B cell (primary cell): Measurements from ENCODE around the gene LRRK2. TPM values are rescaled to one million over a fixed set of nuclear protein-coding genes. Genes with fewer than 3 reads are reported as not detected.

Source experiments
- ATAC-seq: fragments of 200-7000 bp; cut with Tn5 transposase; one replicate; pipeline ENCODE4 v1.10.0; 2021; ENCODE audit warnings: low read depth, mild to moderate bottlenecking, moderate number of reproducible peaks, moderate library complexity
- CTCF ChIA-PET: fragments of 350-600 bp; sonication (Branson Sonifier 250); formaldehyde crosslinking; loops from one replicate; lab custom pipeline; 2021; ENCODE audit warnings: antibody characterized with exemption, inconsistent platforms; lab: Charles Lee
- POLR2A ChIA-PET: fragments of 350-600 bp; sonication (Branson Sonifier 250); formaldehyde crosslinking; loops from one replicate; lab custom pipeline; 2021; ENCODE audit warnings: antibody characterized with exemption; lab: Charles Lee
- DNase-seq: peaks from one replicate; pipeline ENCODE4 v3.0.0; 2013
- H2AFZ ChIP-seq: 2 replicates; pipeline ENCODE4 v1.6.1; 2012; ENCODE audit warnings: mild to moderate bottlenecking, low read depth, low read length; ENCODE audit not compliant: insufficient read depth, poor library complexity, severe bottlenecking
- H3K27ac ChIP-seq, 2 donors: 1 replicate in 1 of 2; 2 replicates in 1 of 2; pipeline ENCODE4 v1.5.1; 2012 to 2013; ENCODE audit warnings: low read length in 2 of 2, mild to moderate bottlenecking in 2 of 2, moderate library complexity in 1 of 2
- H3K27me3 ChIP-seq, 4 experiments: fragments of 200-600 bp in 1 of 4; sonication (generic) in 1 of 4; replicated peaks in 1 of 4; 1 replicate in 2 of 4; 2 replicates in 2 of 4; pipeline versions ENCODE4 v1.6.1 to v1.7.0; 2013 to 2016; ENCODE audit warnings: low read length in 3 of 4, mild to moderate bottlenecking in 2 of 4, mixed read lengths in 1 of 4, moderate library complexity in 1 of 4; ENCODE audit not compliant: insufficient read depth in 4 of 4, control insufficient read depth in 3 of 4; ENCODE audit errors: control extremely low read depth in 1 of 4
- H3K36me3 ChIP-seq, 2 experiments: replicated peaks in 1 of 2; 1 replicate in 1 of 2; 2 replicates in 1 of 2; pipeline versions ENCODE4 v1.6.1 to v1.7.1; 2013; ENCODE audit warnings: low read length in 1 of 2; ENCODE audit not compliant: insufficient read depth in 2 of 2, control insufficient read depth in 1 of 2; ENCODE audit errors: control extremely low read depth in 1 of 2, extremely low read depth in 1 of 2
- H3K4me1 ChIP-seq, 2 donors: fragments of 200-600 bp in 1 of 2; sonication (generic) in 1 of 2; 1 replicate in 1 of 2; 2 replicates in 1 of 2; pipeline versions ENCODE4 v1.5.1 to v1.6.1; 2013 to 2017; ENCODE audit warnings: low read length in 2 of 2; ENCODE audit not compliant: control insufficient read depth in 2 of 2, insufficient read depth in 2 of 2
- H3K4me2 ChIP-seq: replicated peaks from 2 replicates; pipeline ENCODE3; 2012; ENCODE audit warnings: mild to moderate bottlenecking, low read depth, low read length; ENCODE audit not compliant: poor library complexity, severe bottlenecking
- H3K4me3 ChIP-seq, 5 experiments: fragments of 200-600 bp in 1 of 5; sonication (generic) in 1 of 5; 1 replicate in 3 of 5; 2 replicates in 2 of 5; pipeline versions ENCODE4 v1.5.1 to v1.7.0; 2011 to 2016; ENCODE audit warnings: low read length in 4 of 5, mild to moderate bottlenecking in 4 of 5, low read depth in 2 of 5, control low read depth in 1 of 5, moderate library complexity in 1 of 5; ENCODE audit not compliant: insufficient read depth in 1 of 5; ENCODE audit errors: control extremely low read depth in 1 of 5, extremely low read depth in 1 of 5
- H3K79me2 ChIP-seq: fragments of 200-600 bp; sonication (generic); one replicate; pipeline ENCODE4 v1.6.0; 2016; ENCODE audit warnings: low read length; ENCODE audit not compliant: control insufficient read depth, insufficient read depth
- H3K9ac ChIP-seq: fragments of 200-600 bp; sonication (generic); 2 replicates; pipeline ENCODE4 v1.6.1; 2017; ENCODE audit warnings: mild to moderate bottlenecking, low read length, moderate library complexity
- H3K9me3 ChIP-seq, 3 donors: one replicate each; pipeline versions ENCODE4 v1.6.1 to v1.7.1; 2013; ENCODE audit warnings: low read length in 2 of 3; ENCODE audit not compliant: control insufficient read depth in 2 of 3, insufficient read depth in 1 of 3; ENCODE audit errors: control extremely low read depth in 1 of 3
- H4K20me1 ChIP-seq: 2 replicates; pipeline ENCODE4 v1.6.0; 2012; ENCODE audit warnings: mild to moderate bottlenecking, low read length; ENCODE audit not compliant: insufficient read depth, control insufficient read depth, poor library complexity, severe bottlenecking
- H3K27ac Mint-ChIP-seq: one replicate; pipeline ENCODE4 v1.8.0; 2021; ENCODE audit warnings: mixed read lengths
- H3K27me3 Mint-ChIP-seq: one replicate; pipeline ENCODE4 v1.8.0; 2021; ENCODE audit warnings: mixed read lengths
- H3K4me1 Mint-ChIP-seq: one replicate; pipeline ENCODE4 v1.8.0; 2021; ENCODE audit warnings: mixed read lengths
- H3K4me3 Mint-ChIP-seq: one replicate; pipeline ENCODE4 v1.8.0; 2021; ENCODE audit warnings: mixed read lengths
- H3K9me3 Mint-ChIP-seq: one replicate; pipeline ENCODE4 v1.8.0; 2022; ENCODE audit warnings: mixed read lengths; ENCODE audit not compliant: insufficient read depth
- CTCF ChIP-seq: fragments of 200-600 bp; IDR thresholded peaks from one replicate; pipeline ENCODE4 v1.8.0; 2022; ENCODE audit warnings: antibody characterized with exemption, mild to moderate bottlenecking
- EZH2 ChIP-seq: IDR thresholded peaks from 2 replicates; pipeline ENCODE4 v1.6.1; 2012; ENCODE audit warnings: borderline replicate concordance, low read depth, mild to moderate bottlenecking, moderate library complexity, low read length; ENCODE audit not compliant: insufficient read depth, poor library complexity, severe bottlenecking
- WGBS: methylation state at CpG from one replicate; pipeline ENCODE4 v1.1.5; 2013; ENCODE audit warnings: missing lambda C conversion rate; ENCODE audit not compliant: insufficient coverage; 5-methylcytosine and 5-hydroxymethylcytosine counted together
- intact Hi-C: fragments of 100-400 bp; cut with micrococcal nuclease; formaldehyde crosslinking; loops from one replicate; pipeline ENCODE4 v1.10.0; 2022
- polyA minus RNA-seq: library from RNA; depleted of rRNA, polyadenylated mRNA; stranded (reverse); fragments of >200 nt; gene quantifications from 2 replicates; pipeline ENCODE4 v1.2.3, GENCODE V29; 2012
- polyA plus RNA-seq: library from polyadenylated mRNA; depleted of rRNA; stranded (reverse); fragments of >200 nt; gene quantifications from 2 replicates; pipeline ENCODE4 v1.2.3, GENCODE V29; 2012
- total RNA-seq, 2 donors: library from RNA; stranded (reverse); fragments of 120-200 nt in 1 of 2; gene quantifications; 1 replicate in 1 of 2; 2 replicates in 1 of 2; pipeline versions ENCODE4 v1.2.3 to v1.2.4, GENCODE V29; 2013 to 2022

LRRK2 gene
- total RNA-seq (56.5 and 60.2 TPM in 2 replicates), polyA plus RNA-seq (14.1 and 15.6 TPM in 2 replicates), polyA minus RNA-seq (14.9 and 20.0 TPM in 2 replicates)
- 53.6 TPM for total RNA-seq (2013)

GRCh38 chr12:40224439-40225291 lies at the start of gene LRRK2:
Gene LRRK2, plus strand, starts transcription at chr12:40224997. Its CDS starts 135 bp downstream, at chr12:40225132.
- H3K36me3 ChIP-seq = peaks cover 0 to 6% of the 10 kb centered on the region in 2 experiments
- H3K4me1 Mint-ChIP-seq = peaks cover 61% of the 10 kb centered on the region
- H3K27me3 Mint-ChIP-seq = no peaks in the 10 kb centered on the region
- peak within 1 kb of the TSS; percentile 85 for H2AFZ ChIP-seq
- peak; percentile 81 for ATAC-seq
- H3K4me1 ChIP-seq = peaks cover 36 to 46% of the 10 kb centered on the region in 2 donors
- no peaks in the 10 kb centered on the region for H3K9me3 Mint-ChIP-seq
- peak; percentile 94 for DNase-seq
- ChIA-PET POLR2A (interaction anchor here (0.9 to 2.0 kb wide), 6 partner anchors 15 to 119 kb away, joined by 3 to 30 read pairs (median 6); partner anchors contain the start of gene SLC2A13), CTCF (interaction anchor here (0.7 to 2.3 kb wide), 18 partner anchors 8 to 118 kb away, joined by 3 to 23 read pairs (median 5); partner anchors contain the start of gene SLC2A13)
- under 1% methylated on average over 67 of the region's 78 CpGs for WGBS
- H3K9ac ChIP-seq = peak within 1 kb of the TSS; percentile 88
- H3K27ac Mint-ChIP-seq = peak within 1 kb of the TSS; percentile 97
- TF ChIP-seq EZH2 = no peak
- peak; percentile 9 for TF ChIP-seq CTCF
- intact Hi-C loops = loop anchor here (1.0 to 10.0 kb wide), 4 partner anchors 56 to 610 kb away; partner anchors contain the start of gene ABCD2
- H3K4me3 Mint-ChIP-seq = peak within 1 kb of the TSS; percentile 94
- H3K4me2 ChIP-seq = peak within 1 kb of the TSS; percentile 84
- no peaks in the 10 kb centered on the region for H4K20me1 ChIP-seq
- H3K27ac ChIP-seq = peak within 1 kb of the TSS; percentile 80 to 98
- H3K27me3 ChIP-seq = no peaks in the 10 kb centered on the region
- H3K4me3 ChIP-seq = peak within 1 kb of the TSS; percentile 63 to 99 (median 76)
- H3K9me3 ChIP-seq = peaks cover 0 to 4% (median 4%) of the 10 kb centered on the region in 3 donors
- H3K79me2 ChIP-seq = peaks cover 30% of the 10 kb centered on the region

- TF ChIP-seq EZH2 = no peak
- no peak for TF ChIP-seq CTCF
- Mint-ChIP-seq H3K27ac (no peak overlapping the region), H3K27me3 (no peaks in the 10 kb centered on the region), H3K4me3 (no peak overlapping the region), H3K9me3 (peaks cover 3% of the 10 kb centered on the region), H3K4me1 (peaks cover 17% of the 10 kb centered on the region)
- intact Hi-C loops = no loop called here
- Histone ChIP-seq H3K4me2 (no peak overlapping the region), H2AFZ (no peak overlapping the region), H3K4me1 (peaks cover 0 to 4% of the 10 kb centered on the region in 2 donors), H4K20me1 (no peaks in the 10 kb centered on the region), H3K4me3 (no peak overlapping the region), H3K36me3 (no peaks in the 10 kb centered on the region), H3K27me3 (no peaks in the 10 kb centered on the region), H3K9me3 (no peaks in the 10 kb centered on the region), H3K79me2 (no peaks in the 10 kb centered on the region), H3K27ac (no peak overlapping the region), H3K9ac (no peak overlapping the region)
- CTCF ChIA-PET = interaction anchor here (1.2 kb wide), 1 partner anchor 164 kb away, joined by 3 read pairs; no protein-coding TSS in a partner anchor
- POLR2A ChIA-PET = no interaction called here
- WGBS = no CpG with 5 or more reads among the region's 2 CpGs
- DNase-seq (no peak), ATAC-seq (no peak)
Measured at GRCh38 chr12:40175045-40175444, 49.8 kb upstream of the LRRK2 start.
